GM04504 (cell line): Measurements from ENCODE around the gene HOXC4.
"Not testable (repeated sequence)": the region's sequence is repeated elsewhere in the genome, so short reads cannot be mapped to it uniquely, and the experiment has no call there.

Source experiments
- DNase-seq: peaks from one replicate; pipeline ENCODE4 v3.0.0-alpha.2; 2012; ENCODE audit warnings: low read depth

HOXC4 gene

GRCh38 chr12:54092943-54093342 is 39.3 kb downstream of the HOXC4 start:
- not testable (repeated sequence) for DNase-seq

DNA sequence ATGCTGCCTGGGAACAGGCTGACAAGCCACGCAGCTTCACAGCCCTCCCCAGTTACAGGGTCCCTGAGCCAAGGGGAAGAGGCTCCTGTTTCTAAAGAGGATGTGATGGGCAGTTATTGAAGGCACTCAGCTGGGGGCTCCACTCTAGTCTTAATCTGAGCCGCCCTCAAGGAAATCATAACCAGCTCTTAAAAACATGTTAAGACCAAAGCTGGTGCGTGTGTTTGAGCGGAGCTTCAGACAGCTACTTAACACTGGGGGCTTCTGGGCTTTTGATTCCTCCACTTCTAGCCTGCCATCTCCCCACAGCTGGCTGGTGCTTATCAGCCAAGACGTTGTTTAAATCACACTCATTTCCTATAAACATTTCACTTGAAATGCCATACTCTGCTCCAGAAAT is 42.3 kb downstream of the HOXC4 start:
- DNase-seq: not testable (repeated sequence)

- not testable (repeated sequence) for DNase-seq
Measured at GRCh38 chr12:54098644-54099043, 45.0 kb downstream of the HOXC4 start.

GRCh38 chr12:54100588-54100987 is 47.0 kb downstream of the HOXC4 start:
- DNase-seq: not testable (repeated sequence)

- DNase-seq: not testable (repeated sequence)
Measured at GRCh38 chr12:54102223-54102622, 48.6 kb downstream of the HOXC4 start.

DNA sequence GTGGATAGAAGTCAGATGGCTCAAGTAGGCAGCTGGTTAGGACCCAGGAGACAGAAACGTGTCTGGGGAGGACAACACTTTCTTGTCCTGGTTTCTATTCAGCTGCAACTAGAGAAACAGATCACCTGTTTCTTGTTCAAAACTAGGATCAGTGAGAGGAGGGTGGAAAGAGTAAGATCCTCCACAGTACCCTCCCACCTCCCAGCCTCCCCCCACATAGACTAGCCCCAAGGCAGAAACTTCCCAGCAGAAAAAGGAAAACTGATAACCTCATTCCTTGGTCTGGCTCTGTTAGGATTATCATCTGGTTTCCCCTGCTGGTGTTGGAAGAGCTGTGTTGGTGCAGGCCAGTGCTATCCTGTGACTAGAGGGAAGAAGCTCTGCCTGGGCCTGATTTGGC is 50.2 kb downstream of the HOXC4 start:
- DNase-seq: not testable (repeated sequence)
